DOHH2 (cell line): ENCODE results near the gene LTB4R.

Experiments used
- EZH2phosphoT487 ChIP-seq: fragments of 200-600 bp; sonication (generic); IDR thresholded peaks from 2 replicates; pipeline ENCODE4 v1.6.1; 2017; ENCODE audit warnings: borderline replicate concordance, mild to moderate bottlenecking, antibody characterized with exemption, low read length, moderate library complexity, mixed read lengths
- TF ChIP-seq, protein P1 (sequence below): fragments of 200-600 bp; sonication (generic); IDR thresholded peaks from one replicate; pipeline ENCODE4 v1.5.1; 2014; ENCODE audit warnings: antibody characterized with exemption, mild to moderate bottlenecking, low read depth, low read length; ENCODE audit not compliant: poor library complexity, severe bottlenecking

DNA sequence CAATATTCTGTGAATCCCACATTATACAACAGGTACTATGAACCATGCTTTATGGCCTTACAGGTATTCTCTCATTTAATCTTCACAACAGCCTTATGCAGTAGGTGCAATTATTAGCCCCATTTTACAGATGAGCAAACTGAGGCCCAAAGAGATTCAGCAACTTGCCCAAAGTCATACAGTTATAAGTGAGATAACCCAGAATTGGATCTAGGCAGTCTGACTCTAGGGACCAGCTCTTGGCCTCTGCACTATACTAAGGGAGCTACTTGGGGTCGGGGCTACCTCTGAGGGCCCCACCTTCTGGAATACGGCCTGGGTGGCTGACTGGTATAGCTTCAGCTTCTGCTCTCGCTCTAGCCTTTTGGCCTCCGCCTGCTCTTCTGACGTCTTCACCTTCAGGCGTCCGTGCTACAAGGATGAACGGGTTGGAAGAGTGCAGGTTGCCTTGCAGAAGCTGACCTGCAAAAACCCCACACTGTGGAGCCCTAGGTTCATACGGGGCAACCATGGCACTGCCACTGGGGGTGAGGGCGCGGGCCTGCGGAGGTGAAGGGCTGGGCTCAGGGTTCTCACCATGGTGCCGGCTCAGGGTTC is 40.7 kb upstream of the LTB4R start:
- TF ChIP-seq, protein P1, sequence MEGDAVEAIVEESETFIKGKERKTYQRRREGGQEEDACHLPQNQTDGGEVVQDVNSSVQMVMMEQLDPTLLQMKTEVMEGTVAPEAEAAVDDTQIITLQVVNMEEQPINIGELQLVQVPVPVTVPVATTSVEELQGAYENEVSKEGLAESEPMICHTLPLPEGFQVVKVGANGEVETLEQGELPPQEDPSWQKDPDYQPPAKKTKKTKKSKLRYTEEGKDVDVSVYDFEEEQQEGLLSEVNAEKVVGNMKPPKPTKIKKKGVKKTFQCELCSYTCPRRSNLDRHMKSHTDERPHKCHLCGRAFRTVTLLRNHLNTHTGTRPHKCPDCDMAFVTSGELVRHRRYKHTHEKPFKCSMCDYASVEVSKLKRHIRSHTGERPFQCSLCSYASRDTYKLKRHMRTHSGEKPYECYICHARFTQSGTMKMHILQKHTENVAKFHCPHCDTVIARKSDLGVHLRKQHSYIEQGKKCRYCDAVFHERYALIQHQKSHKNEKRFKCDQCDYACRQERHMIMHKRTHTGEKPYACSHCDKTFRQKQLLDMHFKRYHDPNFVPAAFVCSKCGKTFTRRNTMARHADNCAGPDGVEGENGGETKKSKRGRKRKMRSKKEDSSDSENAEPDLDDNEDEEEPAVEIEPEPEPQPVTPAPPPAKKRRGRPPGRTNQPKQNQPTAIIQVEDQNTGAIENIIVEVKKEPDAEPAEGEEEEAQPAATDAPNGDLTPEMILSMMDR = no peak
- no peak for TF ChIP-seq EZH2phosphoT487
